HepG2 (cell line): ENCODE data around the gene TTLL1. TPM values are rescaled to one million over a fixed set of nuclear protein-coding genes. Genes with fewer than 3 reads are reported as not detected.

Experiments
- BCL6 ChIP-seq: IDR thresholded peaks from 2 replicates; pipeline ENCODE4 v1.6.1; 2016; ENCODE audit warnings: missing genetic modification reagents, missing compliant biosample characterization
- CHD2 ChIP-seq: IDR thresholded peaks from 2 replicates; pipeline ENCODE4 v1.6.1; 2011; ENCODE audit warnings: low read depth, low read length, improper control_type of control experiment
- DPF2 ChIP-seq: sonication (generic); formaldehyde crosslinking; IDR thresholded peaks from 2 replicates; pipeline ENCODE4 v1.4.0; 2020; ENCODE audit warnings: mild to moderate bottlenecking, low read depth, missing genetic modification reagents, borderline replicate concordance
- FOXO1 ChIP-seq: sonication (generic); formaldehyde crosslinking; IDR thresholded peaks from 2 replicates; pipeline ENCODE4 v1.4.0; 2020; ENCODE audit warnings: missing genetic modification reagents
- GLI4 ChIP-seq: sonication (generic); formaldehyde crosslinking; IDR thresholded peaks from 2 replicates; pipeline ENCODE4 v1.5.1; 2020; ENCODE audit warnings: missing genetic modification reagents, mild to moderate bottlenecking, moderate library complexity, borderline replicate concordance
- GTF3A ChIP-seq: sonication (generic); formaldehyde crosslinking; conservative IDR thresholded peaks from 2 replicates; pipeline ENCODE4 v1.4.0; 2020; ENCODE audit warnings: mild to moderate bottlenecking, missing genetic modification reagents
- HNF4G ChIP-seq, 2 experiments: sonication (generic) in 1 of 2; formaldehyde crosslinking in 1 of 2; IDR thresholded peaks; 2 replicates each; pipeline versions ENCODE4 v1.4.0 to v1.6.1; 2011 to 2020; ENCODE audit warnings: borderline replicate concordance in 2 of 2, low read depth in 2 of 2, mild to moderate bottlenecking in 2 of 2, low read length in 1 of 2, missing genetic modification reagents in 1 of 2, moderate library complexity in 1 of 2
- KAT2B ChIP-seq: fragments of 150-350 bp; IDR thresholded peaks from 2 replicates; pipeline ENCODE4 v1.6.1; 2014; ENCODE audit warnings: low read depth, low read length, borderline replicate concordance
- KLF12 ChIP-seq: sonication (generic); formaldehyde crosslinking; IDR thresholded peaks from 2 replicates; pipeline ENCODE4 v1.4.0; 2020; ENCODE audit warnings: missing genetic modification reagents, borderline replicate concordance
- NFE2L2 ChIP-seq: fragments of 150-350 bp; IDR thresholded peaks from 2 replicates; pipeline ENCODE4 v1.6.1; 2014; ENCODE audit warnings: low read length
- PHF5A ChIP-seq: IDR thresholded peaks from one replicate; pipeline ENCODE4 v1.6.1; 2018; ENCODE audit warnings: low read depth, missing genetic modification reagents; ENCODE audit not compliant: unreplicated experiment
- REL ChIP-seq: sonication (generic); formaldehyde crosslinking; conservative IDR thresholded peaks from 2 replicates; pipeline ENCODE4 v1.8.0; 2022; ENCODE audit warnings: mild to moderate bottlenecking, missing genetic modification reagents, moderate library complexity
- SOX5 ChIP-seq: IDR thresholded peaks from 2 replicates; pipeline ENCODE4 v1.6.1; 2016; ENCODE audit warnings: borderline replicate concordance
- ZFP36L2 ChIP-seq: sonication (generic); formaldehyde crosslinking; IDR thresholded peaks from 2 replicates; pipeline ENCODE4 v1.4.0; 2020; ENCODE audit warnings: missing genetic modification reagents
- ZNF615 ChIP-seq: sonication (generic); formaldehyde crosslinking; IDR thresholded peaks from 2 replicates; pipeline ENCODE4 v1.5.0; 2020; ENCODE audit warnings: mild to moderate bottlenecking, missing genetic modification reagents, borderline replicate concordance
- ZSCAN30 ChIP-seq: sonication (generic); formaldehyde crosslinking; IDR thresholded peaks from 2 replicates; pipeline ENCODE4 v1.5.0; 2020; ENCODE audit warnings: mild to moderate bottlenecking, missing genetic modification reagents
- polyA plus RNA-seq, 8 experiments: library from polyadenylated mRNA; depleted of rRNA in 3 of 8; stranded (reverse) in 7 of 8; unstranded in 1 of 8; fragments of >200 nt; fragmentation: Illumina TruSeq in 4 of 8; extraction: Trizol in 4 of 8; gene quantifications; 2 replicates each; pipeline versions ENCODE4 v1.2.1 to v1.2.3, GENCODE V29; 2011 to 2016; ENCODE audit warnings: low read depth in 4 of 8, missing spikeins in 1 of 8, mixed read lengths in 1 of 8; ENCODE audit not compliant: insufficient read depth in 1 of 8
- total RNA-seq, 5 experiments: library from RNA; depleted of rRNA; stranded (reverse); fragments of >200 nt; fragmentation: Illumina TruSeq; extraction: Trizol; gene quantifications; 2 replicates each; pipeline ENCODE4 v1.2.3, GENCODE V29; 2016; ENCODE audit warnings: low read depth in 1 of 5
- TF ChIP-seq, protein P1 (sequence below): sonication (generic); formaldehyde crosslinking; IDR thresholded peaks from 2 replicates; pipeline ENCODE4 v1.4.0; 2020; ENCODE audit warnings: missing genetic modification reagents, mild to moderate bottlenecking, borderline replicate concordance
- TF ChIP-seq, protein P2 (sequence below): sonication (generic); formaldehyde crosslinking; IDR thresholded peaks from 2 replicates; pipeline ENCODE4 v1.9.0; 2021; ENCODE audit warnings: missing genetic modification reagents, borderline replicate concordance
- TF ChIP-seq, protein P3 (sequence below): sonication (generic); formaldehyde crosslinking; IDR thresholded peaks from 2 replicates; pipeline ENCODE4 v1.5.1; 2020; ENCODE audit warnings: missing genetic modification reagents, mild to moderate bottlenecking, borderline replicate concordance
- TF ChIP-seq, protein P4 (sequence below): sonication (generic); formaldehyde crosslinking; IDR thresholded peaks from 2 replicates; pipeline ENCODE4 v1.8.1; 2023; ENCODE audit warnings: mild to moderate bottlenecking, missing genetic modification reagents

Gene TTLL1
- total and polyA plus RNA-seq, 2 of the 13 experiments (the other 11 are each of a cell fraction or from before 2014, with no cell fraction given) = 1.6 to 5.3 TPM

DNA sequence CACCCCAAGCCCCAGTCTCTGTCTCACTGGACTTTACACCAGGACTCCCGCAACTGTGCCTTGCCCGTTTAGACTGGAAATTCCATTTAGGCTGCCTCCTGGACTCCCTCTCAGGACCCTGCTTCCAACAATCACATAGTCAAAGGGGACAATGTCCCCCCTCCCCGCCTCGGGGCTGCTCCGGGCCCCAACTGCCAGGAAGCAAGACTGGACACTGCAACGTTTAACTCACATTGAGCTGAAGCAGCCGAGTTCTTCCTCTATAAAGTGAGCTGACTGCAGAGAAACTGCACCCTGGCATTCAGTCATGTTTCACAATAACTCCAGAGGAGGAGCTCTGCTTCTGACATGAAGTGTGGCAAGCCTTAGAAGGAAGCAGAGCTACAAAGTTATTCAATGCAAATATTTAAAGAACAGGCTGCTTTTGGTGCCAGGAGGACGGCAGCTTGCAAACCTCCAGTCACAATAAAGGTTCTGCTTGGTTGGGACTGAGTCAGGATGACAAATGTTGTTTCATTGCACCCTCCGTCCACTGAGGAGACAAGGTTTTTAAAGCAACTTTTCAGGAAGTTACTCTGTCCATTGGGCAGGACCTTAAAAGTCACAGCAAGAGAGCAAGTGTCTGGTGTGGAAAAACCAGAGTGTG is 94.2 kb downstream of the TTLL1 start (continued):
- TF ChIP-seq BCL6 (CRISPR knock-in tag) (peak; percentile 90), REL (CRISPR knock-in tag) (no peak), HNF4G (IDR thresholded peaks at IDR 0.05; ENCODE audit: borderline replicate concordance, low read depth, low read length) (no peak), HNF4G (CRISPR knock-in tag; IDR thresholded peaks at IDR 0.05; ENCODE audit: borderline replicate concordance, low read depth) (peak; percentile 71; the same call in 1 of the 2 replicates), KLF12 (no peak; the same call in 1 of the 2 replicates), GLI4 (CRISPR knock-in tag) (no peak), CHD2 (no peak), KAT2B (no peak), NFE2L2 (peak; percentile 66; the same call in 1 of the 2 replicates), FOXO1 (CRISPR knock-in tag) (peak; percentile 15; the same call in 1 of the 2 replicates), GTF3A (CRISPR knock-in tag) (no peak), SOX5 (CRISPR knock-in tag) (peak; percentile 84), ZSCAN30 (CRISPR knock-in tag) (no peak), ZFP36L2 (CRISPR knock-in tag) (no peak), DPF2 (CRISPR knock-in tag) (peak; percentile 66), PHF5A (no peak), ZNF615 (CRISPR knock-in tag) (0 out of 2 replicates have a peak, but pooled peaks have one; percentile 29)
- TF ChIP-seq, protein P1, sequence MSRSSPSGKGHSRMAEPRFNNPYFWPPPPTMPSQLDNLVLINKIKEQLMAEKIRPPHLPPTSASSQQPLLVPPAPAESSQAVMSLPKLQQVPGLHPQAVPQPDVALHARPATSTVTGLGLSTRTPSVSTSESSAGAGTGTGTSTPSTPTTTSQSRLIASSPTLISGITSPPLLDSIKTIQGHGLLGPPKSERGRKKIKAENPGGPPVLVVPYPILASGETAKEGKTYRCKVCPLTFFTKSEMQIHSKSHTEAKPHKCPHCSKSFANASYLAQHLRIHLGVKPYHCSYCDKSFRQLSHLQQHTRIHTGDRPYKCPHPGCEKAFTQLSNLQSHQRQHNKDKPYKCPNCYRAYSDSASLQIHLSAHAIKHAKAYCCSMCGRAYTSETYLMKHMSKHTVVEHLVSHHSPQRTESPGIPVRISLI = peak; percentile 47; the same call in 1 of the 2 replicates
- TF ChIP-seq, protein P2, sequence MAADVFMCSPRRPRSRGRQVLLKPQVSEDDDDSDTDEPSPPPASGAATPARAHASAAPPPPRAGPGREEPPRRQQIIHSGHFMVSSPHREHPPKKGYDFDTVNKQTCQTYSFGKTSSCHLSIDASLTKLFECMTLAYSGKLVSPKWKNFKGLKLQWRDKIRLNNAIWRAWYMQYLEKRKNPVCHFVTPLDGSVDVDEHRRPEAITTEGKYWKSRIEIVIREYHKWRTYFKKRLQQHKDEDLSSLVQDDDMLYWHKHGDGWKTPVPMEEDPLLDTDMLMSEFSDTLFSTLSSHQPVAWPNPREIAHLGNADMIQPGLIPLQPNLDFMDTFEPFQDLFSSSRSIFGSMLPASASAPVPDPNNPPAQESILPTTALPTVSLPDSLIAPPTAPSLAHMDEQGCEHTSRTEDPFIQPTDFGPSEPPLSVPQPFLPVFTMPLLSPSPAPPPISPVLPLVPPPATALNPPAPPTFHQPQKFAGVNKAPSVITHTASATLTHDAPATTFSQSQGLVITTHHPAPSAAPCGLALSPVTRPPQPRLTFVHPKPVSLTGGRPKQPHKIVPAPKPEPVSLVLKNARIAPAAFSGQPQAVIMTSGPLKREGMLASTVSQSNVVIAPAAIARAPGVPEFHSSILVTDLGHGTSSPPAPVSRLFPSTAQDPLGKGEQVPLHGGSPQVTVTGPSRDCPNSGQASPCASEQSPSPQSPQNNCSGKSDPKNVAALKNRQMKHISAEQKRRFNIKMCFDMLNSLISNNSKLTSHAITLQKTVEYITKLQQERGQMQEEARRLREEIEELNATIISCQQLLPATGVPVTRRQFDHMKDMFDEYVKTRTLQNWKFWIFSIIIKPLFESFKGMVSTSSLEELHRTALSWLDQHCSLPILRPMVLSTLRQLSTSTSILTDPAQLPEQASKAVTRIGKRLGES (CRISPR knock-in tag) = 0 out of 2 replicates have a peak, but pooled peaks have one; percentile 46
- TF ChIP-seq, protein P3, sequence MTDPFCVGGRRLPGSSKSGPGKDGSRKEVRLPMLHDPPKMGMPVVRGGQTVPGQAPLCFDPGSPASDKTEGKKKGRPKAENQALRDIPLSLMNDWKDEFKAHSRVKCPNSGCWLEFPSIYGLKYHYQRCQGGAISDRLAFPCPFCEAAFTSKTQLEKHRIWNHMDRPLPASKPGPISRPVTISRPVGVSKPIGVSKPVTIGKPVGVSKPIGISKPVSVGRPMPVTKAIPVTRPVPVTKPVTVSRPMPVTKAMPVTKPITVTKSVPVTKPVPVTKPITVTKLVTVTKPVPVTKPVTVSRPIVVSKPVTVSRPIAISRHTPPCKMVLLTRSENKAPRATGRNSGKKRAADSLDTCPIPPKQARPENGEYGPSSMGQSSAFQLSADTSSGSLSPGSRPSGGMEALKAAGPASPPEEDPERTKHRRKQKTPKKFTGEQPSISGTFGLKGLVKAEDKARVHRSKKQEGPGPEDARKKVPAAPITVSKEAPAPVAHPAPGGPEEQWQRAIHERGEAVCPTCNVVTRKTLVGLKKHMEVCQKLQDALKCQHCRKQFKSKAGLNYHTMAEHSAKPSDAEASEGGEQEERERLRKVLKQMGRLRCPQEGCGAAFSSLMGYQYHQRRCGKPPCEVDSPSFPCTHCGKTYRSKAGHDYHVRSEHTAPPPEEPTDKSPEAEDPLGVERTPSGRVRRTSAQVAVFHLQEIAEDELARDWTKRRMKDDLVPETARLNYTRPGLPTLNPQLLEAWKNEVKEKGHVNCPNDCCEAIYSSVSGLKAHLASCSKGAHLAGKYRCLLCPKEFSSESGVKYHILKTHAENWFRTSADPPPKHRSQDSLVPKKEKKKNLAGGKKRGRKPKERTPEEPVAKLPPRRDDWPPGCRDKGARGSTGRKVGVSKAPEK = peak; percentile 56; the same call in 1 of the 2 replicates
- TF ChIP-seq, protein P4, sequence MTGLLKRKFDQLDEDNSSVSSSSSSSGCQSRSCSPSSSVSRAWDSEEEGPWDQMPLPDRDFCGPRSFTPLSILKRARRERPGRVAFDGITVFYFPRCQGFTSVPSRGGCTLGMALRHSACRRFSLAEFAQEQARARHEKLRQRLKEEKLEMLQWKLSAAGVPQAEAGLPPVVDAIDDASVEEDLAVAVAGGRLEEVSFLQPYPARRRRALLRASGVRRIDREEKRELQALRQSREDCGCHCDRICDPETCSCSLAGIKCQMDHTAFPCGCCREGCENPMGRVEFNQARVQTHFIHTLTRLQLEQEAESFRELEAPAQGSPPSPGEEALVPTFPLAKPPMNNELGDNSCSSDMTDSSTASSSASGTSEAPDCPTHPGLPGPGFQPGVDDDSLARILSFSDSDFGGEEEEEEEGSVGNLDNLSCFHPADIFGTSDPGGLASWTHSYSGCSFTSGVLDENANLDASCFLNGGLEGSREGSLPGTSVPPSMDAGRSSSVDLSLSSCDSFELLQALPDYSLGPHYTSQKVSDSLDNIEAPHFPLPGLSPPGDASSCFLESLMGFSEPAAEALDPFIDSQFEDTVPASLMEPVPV (CRISPR knock-in tag) = no peak
